ENCODE measurements around the gene TNK1.
A peak's percentile ranks its signal among the peaks of the same experiment; 100 is the strongest.

Gene TNK1

GRCh38 chr17:7391307-7391706 is 10.4 kb downstream of the TNK1 start:
- DNase-seq (ENCODE audit: low read depth in 2 of 2) = no peak

- DNase-seq (ENCODE audit: low read depth in 2 of 2) = no peak
Observed at GRCh38 chr17:7392696-7393612, 12.1 kb downstream of the TNK1 start.

DNA sequence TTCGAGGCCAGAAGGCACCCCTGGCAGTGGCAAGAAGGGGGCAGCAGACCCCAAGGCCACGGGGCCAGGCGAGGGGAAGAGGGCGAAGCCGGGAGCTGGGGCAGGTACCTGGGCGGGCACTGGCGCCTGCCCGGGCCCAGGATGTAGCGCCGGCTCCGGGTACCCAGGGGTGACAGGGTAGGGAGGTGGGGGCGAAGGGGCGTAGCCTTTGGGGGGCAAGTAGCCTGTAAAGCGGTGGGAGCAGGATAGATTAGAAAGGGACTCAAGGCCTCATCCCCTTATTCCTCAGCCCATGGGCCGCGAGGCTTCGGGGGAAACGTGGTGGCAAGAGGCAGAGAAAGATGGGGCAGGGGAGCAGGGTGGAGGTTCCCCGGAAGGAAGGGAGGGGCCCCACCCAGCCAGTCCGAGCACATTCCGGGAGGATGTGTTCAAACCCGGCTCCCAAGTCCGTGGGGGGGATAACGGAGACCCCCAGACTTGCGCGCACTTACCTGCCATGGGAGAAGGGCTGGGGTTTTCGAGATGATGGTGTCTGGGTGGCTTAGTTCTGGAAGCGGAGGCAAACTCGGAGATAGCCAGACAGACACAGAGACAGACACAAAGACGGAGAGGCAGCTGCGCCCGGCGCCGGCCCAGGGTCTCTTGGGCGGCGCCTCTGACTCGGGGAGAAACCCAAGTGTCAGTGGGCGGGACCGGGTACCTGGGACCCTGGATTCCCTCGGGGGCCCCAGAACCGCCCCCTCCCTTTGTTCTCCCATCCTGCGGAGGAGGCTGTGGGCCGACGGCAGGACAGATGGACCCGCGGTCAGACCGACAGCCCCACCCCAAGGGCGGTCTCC is 12.9 kb downstream of the TNK1 start:
- peak in 1 of 2 donors; percentile 45 for DNase-seq (ENCODE audit: low read depth in 2 of 2)

DNA sequence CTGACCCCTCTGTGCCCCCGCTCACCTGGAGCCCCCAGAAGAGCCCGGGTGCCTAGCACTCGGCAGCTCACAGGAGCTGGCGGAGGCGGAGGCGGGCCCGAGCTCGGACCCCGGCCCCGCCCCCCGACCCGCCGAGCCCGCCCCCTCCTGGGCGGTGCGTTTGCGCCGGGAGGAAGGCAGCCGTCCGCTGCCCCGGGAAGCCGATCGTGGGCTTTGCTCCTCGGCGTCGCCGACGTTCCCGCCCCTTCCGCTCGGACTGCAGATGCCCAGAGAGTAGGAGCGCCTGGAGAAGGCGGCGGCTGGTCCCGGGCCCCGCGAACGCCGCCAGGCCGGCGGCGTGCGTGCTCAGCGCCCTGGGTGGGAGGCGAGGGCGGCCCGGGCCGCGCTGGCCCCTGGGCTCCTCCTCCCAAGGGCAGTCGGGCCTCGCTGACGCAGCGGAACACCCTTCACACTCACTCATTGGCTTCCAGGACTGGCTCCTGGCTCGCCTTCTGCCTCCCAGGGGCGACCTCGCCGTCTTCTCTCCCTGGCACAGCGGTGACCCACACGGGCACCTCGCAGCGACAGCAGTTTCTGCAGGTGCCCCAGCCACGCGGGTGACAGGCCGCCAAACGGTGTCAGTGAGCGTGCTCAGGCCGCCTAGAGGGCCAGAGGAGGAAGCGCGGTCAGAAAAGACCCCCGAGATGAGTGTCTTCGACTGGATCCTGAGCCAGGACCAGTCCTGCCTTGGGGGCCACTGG is 13.7 kb downstream of the TNK1 start, which contains the start of gene PLSCR3:
TSS of gene PLSCR3 (minus strand) at position 74 of the 740 bp plus-strand sequence. CDS start 415 bp downstream, outside the sequence.
- DNase-seq (ENCODE audit: low read depth in 2 of 2) = peak; percentile 74 to 81

DNA sequence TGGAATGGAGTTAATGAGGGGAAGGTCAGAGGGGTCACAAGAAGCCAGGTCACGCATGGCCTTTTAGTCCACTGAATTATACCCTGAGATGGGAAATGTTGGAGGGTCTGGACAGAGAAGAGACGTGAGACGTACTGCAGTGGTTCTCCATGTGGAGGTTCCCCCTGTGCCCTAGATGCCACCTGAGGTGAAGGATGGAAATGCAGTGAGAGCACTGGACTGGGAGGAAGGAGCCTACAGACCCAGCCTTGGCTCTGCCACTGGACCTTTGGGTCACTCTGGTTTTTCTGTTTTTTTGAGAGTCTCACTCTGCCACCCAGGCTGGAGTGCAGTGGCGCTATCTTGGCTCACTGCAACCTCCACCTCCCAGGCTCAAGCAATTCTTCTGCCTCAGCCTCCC is 15.3 kb downstream of the TNK1 start:
- no peak for DNase-seq (ENCODE audit: low read depth in 2 of 2)

- DNase-seq (ENCODE audit: low read depth in 2 of 2) = no peak
Observed at GRCh38 chr17:7398612-7399011, 17.7 kb downstream of the TNK1 start.

- no peak for DNase-seq (ENCODE audit: low read depth in 2 of 2)
Observed at GRCh38 chr17:7403043-7403726, 22.3 kb downstream of the TNK1 start.

DNA sequence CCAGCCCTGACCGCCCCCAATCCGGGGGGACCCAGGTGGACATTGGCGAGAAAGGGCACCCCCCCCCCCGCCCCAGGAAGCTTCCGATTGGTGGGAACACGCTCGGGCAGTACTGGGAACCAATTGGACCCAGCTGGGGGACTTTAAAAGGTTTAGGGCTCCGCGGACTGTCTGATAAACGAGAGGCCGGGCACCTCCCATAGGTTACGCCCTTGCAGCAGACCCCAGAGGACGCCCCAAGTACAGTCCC is 22.8 kb downstream of the TNK1 start:
- DNase-seq (ENCODE audit: low read depth in 2 of 2) = no peak

DNA sequence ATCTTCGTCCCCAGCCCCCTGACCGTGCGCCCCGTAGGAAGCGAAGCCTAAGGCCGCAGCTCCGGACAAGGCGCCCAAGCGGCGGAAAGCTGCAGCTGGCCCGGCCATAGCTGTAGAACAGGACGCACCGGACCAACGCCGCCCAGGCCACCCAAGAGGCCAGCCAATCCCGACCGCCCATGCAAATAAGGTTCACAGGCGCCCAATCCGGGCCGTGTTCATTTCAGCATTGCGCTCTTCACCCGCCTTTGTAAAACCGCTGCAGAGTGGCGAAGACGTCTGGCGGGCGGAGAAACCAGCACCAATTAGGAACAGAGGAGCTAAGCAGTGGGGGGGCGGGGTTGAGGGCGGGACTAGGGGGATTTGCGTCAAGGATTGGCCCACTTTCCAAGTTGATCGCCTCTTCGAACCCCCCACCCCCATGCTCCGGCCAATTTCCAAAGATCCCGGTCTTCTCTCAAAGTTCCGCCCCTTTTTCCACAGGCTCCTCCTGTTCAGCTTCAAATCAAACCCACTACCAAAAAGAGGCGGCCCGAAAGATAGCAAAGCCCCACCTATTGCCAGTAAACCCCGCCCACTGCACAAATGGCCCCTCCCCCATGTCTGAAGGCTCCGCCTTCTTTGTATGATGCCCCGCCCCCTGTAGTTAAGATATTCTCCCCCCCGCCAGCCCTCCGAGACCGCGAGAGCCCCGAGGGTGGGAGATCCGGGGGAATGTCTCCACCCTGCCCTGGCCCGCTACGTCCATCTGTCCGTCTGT is 23.3 kb downstream of the TNK1 start, which contains the start of gene TMEM256:
TSS of gene TMEM256 (minus strand) at position 121 of the 760 bp plus-strand sequence. CDS start at position 108, 13 bp downstream.
- DNase-seq (ENCODE audit: low read depth in 2 of 2) = peak; percentile 91 to 97

DNA sequence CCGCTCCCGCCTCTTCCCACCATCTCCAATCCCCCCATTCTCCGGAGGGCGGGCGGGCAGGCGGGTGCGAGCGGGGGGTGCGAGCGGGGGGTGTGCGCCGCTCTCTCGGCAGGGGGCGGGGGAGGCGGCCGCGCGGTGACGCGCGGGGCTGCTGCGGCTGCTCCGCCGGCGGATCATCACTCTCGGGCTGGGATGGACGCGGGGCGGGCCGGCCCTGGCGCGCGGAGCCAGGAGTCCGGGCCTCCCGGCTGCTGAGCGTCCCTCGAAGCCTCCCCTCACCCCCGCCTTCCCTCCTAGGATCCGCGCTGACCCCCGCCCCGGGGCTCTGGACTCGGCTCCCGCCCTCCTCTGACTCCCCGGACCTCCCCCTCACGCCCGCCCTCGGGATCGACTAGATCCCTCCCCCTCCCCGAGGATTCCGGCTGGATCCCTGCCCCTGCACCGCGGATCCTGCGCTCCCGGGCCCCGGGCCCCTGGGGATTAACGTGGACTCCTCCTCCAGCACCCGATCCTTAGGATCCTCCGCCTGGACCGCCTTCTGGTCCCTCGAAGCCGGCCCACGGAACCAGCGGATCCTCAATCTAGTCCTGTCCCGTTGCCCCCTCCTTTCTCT is 24.0 kb downstream of the TNK1 start:
- DNase-seq (ENCODE audit: low read depth in 2 of 2) = peak; percentile 38 to 46

DNA sequence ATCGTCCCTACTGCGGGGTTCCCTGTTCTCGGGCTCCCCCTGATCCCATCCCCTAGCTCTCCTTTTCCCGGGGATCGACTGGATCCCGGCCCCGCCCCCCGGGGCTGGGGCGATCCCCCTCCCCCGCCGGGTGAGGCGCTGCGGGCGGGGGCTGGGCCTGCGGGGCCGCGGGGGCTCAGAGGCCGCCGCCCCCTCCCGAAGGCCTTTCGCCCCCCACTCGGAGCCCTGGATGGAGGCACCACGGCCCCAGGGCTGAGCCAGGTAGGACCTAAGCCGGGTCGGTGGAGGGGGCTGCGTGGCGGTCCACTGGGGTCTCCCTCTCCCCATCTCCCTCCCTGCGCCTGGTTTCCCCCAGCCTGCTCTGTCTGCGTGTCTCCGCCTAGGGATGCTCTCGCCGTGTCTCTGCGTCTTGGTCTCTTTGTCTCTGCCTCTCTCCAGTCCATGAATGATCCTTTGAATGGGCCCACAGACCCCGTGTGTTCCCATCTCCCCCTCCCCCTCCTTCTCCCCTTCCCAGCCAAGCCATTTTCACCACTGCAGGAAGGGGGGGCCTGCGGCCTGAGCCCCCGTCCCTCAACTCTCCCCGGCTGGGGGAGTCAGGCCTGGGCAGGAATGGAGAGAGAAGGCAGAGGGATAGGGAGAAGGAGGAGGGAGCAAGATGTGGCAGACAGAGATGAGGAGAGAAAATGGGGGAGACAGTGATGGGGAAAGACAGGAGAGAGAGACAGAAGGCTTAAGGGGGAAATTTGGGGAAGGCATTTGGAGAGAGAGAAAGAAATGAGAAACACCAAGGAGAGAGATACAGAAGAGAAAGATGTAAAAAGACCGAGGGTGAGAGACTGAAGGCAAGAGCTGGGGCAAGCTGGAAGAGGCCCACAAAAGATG is 24.7 kb downstream of the TNK1 start:
- no peak for DNase-seq (ENCODE audit: low read depth in 2 of 2)

DNA sequence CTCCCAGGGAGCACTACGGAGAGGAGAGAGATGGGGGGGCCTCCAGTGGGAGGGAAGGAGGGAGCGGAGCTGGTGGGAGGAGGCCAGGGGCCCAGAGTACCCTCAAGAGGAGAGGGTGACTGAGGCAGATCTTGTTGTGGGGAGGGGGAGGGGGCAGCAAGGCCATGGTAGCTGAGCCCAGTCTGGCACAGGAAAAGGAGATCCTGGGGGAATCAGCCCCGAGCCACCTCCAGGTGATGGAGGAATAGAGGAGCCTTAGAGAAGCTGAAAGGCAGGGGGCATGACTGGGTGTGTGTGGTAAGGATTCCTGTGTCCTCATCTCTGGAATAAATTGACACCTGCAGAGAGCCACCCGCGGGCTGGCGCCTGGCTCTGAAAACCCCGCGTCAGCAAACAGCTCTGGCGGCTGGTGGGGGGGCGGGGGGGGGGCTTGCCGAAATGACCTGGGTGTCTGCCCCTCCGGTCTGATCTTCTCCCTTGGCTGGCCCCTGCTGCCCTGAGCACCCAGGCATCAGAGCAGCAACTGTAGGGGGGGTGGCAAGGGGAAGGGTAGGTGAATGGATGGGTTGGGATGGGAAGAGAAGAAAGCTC is 25.4 kb downstream of the TNK1 start:
- DNase-seq (ENCODE audit: low read depth in 2 of 2) = no peak

GRCh38 chr17:7407082-7407481 is 26.2 kb downstream of the TNK1 start:
- no peak for DNase-seq (ENCODE audit: low read depth in 2 of 2)

- DNase-seq (ENCODE audit: low read depth in 2 of 2) = no peak
Observed at GRCh38 chr17:7407485-7408251, 26.8 kb downstream of the TNK1 start, which contains the start of gene NLGN2. Gene NLGN2, plus strand, starts transcription at chr17:7407845. Its CDS starts 411 bp downstream, at chr17:7408256.

DNA sequence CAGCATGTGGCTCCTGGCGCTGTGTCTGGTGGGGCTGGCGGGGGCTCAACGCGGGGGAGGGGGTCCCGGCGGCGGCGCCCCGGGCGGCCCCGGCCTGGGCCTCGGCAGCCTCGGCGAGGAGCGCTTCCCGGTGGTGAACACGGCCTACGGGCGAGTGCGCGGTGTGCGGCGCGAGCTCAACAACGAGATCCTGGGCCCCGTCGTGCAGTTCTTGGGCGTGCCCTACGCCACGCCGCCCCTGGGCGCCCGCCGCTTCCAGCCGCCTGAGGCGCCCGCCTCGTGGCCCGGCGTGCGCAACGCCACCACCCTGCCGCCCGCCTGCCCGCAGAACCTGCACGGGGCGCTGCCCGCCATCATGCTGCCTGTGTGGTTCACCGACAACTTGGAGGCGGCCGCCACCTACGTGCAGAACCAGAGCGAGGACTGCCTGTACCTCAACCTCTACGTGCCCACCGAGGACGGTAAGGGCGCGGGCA is 27.4 kb downstream of the TNK1 start:
- no peak for DNase-seq (ENCODE audit: low read depth in 2 of 2)

GRCh38 chr17:7408863-7409262 is 28.0 kb downstream of the TNK1 start:
- no peak for DNase-seq (ENCODE audit: low read depth in 2 of 2)

GRCh38 chr17:7409716-7410115 is 28.8 kb downstream of the TNK1 start:
- no peak for DNase-seq (ENCODE audit: low read depth in 2 of 2)

Data from activated CD4-positive, alpha-beta T cell treated with anti-CD3 and anti-CD28 coated beads for 24 hours (primary cell).